Kidney capillary endothelial cell (primary cell): Measurements from ENCODE around the gene MED27.

ENCODE experiments used
- DNase-seq: peaks from one replicate; pipeline ENCODE4 v3.0.0-alpha.2; 2018; ENCODE audit warnings: low spot score

The MED27 gene

GRCh38 chr9:131810351-131811170 lies 269.1 kb downstream of the MED27 start:
- DNase-seq, result no peak
